ENCODE data around the gene SRPX. TPM values are rescaled to one million over a fixed set of nuclear protein-coding genes. Genes with fewer than 3 reads are reported as not detected.

SRPX gene
- total RNA-seq, 1 donor from 2014 or later = 1.8 TPM

- TF ChIP-seq, protein P1, sequence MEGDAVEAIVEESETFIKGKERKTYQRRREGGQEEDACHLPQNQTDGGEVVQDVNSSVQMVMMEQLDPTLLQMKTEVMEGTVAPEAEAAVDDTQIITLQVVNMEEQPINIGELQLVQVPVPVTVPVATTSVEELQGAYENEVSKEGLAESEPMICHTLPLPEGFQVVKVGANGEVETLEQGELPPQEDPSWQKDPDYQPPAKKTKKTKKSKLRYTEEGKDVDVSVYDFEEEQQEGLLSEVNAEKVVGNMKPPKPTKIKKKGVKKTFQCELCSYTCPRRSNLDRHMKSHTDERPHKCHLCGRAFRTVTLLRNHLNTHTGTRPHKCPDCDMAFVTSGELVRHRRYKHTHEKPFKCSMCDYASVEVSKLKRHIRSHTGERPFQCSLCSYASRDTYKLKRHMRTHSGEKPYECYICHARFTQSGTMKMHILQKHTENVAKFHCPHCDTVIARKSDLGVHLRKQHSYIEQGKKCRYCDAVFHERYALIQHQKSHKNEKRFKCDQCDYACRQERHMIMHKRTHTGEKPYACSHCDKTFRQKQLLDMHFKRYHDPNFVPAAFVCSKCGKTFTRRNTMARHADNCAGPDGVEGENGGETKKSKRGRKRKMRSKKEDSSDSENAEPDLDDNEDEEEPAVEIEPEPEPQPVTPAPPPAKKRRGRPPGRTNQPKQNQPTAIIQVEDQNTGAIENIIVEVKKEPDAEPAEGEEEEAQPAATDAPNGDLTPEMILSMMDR (IDR thresholded peaks at IDR 0.05; ENCODE audit: unreplicated experiment) = no peak
- DNase-seq (ENCODE audit: low spot score, unreplicated experiment) = no peak
Observed at GRCh38 chrX:38232079-38232686, 11.5 kb upstream of the SRPX start.

DNA sequence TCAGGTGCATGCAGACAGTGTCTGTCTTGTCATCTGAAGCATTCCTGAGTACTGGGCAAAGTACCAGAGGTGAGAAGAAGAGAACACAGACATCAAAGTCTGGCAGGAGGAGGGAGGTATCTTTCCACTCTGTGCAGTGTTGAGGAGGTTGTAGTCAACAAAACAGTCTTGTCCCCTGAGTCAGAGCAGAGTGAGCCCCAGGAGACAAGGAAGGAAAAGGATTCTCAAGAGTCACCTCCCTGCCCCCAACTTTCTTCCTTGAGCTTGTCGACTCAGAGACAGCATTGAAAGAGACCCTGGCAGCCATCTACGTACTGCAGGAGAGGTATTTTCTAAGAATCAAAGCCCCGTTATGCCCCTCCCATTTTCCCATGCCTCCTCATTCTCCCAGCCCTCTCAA lies 4.4 kb upstream of the SRPX start:
- Mint-ChIP-seq H3K9me3 (ENCODE audit: low read depth) (peaks cover 11% of the 10 kb centered on the region), H3K27me3 (peaks cover 26% of the 10 kb centered on the region), H3K4me1 (ENCODE audit: low read depth) (no peaks in the 10 kb centered on the region), H3K36me3 (ENCODE audit: insufficient read depth) (no peaks in the 10 kb centered on the region), H3K27ac (no peak overlapping the region), H3K4me3 (ENCODE audit: low read depth) (no peak overlapping the region)
- no peak for DNase-seq (ENCODE audit: low spot score, unreplicated experiment)
- TF ChIP-seq, protein P1 (IDR thresholded peaks at IDR 0.05; ENCODE audit: unreplicated experiment) = no peak

More at GRCh38 chrX:38232079-38232686, 11.5 kb upstream of the SRPX start:
- Mint-ChIP-seq H3K9me3 (ENCODE audit: low read depth) (peaks cover 20% of the 10 kb centered on the region), H3K27ac (no peak overlapping the region), H3K27me3 (no peaks in the 10 kb centered on the region), H3K4me1 (ENCODE audit: low read depth) (no peaks in the 10 kb centered on the region), H3K36me3 (ENCODE audit: insufficient read depth) (no peaks in the 10 kb centered on the region), H3K4me3 (ENCODE audit: low read depth) (no peak overlapping the region)

- DNase-seq (ENCODE audit: low spot score, unreplicated experiment) = no peak
- no peak overlapping the region for H3K27ac Mint-ChIP-seq
- H3K27me3 Mint-ChIP-seq = peaks cover 33% of the 10 kb centered on the region
- no peaks in the 10 kb centered on the region for H3K4me1 Mint-ChIP-seq (ENCODE audit: low read depth)
- peaks cover 11% of the 10 kb centered on the region for H3K9me3 Mint-ChIP-seq (ENCODE audit: low read depth)
- TF ChIP-seq, protein P1 (IDR thresholded peaks at IDR 0.05; ENCODE audit: unreplicated experiment) = no peak
- H3K4me3 Mint-ChIP-seq (ENCODE audit: low read depth) = no peak overlapping the region
- no peaks in the 10 kb centered on the region for H3K36me3 Mint-ChIP-seq (ENCODE audit: insufficient read depth)
Observed at GRCh38 chrX:38224160-38224559, 3.5 kb upstream of the SRPX start.

- Mint-ChIP-seq H3K27me3 (peaks cover 53% of the 10 kb centered on the region), H3K9me3 (ENCODE audit: low read depth) (peaks cover 11% of the 10 kb centered on the region), H3K4me1 (ENCODE audit: low read depth) (no peaks in the 10 kb centered on the region), H3K4me3 (ENCODE audit: low read depth) (peak overlapping the region; percentile 76), H3K27ac (no peak overlapping the region), H3K36me3 (ENCODE audit: insufficient read depth) (no peaks in the 10 kb centered on the region)
- DNase-seq (ENCODE audit: low spot score, unreplicated experiment) = no peak
- TF ChIP-seq, protein P1 (IDR thresholded peaks at IDR 0.05; ENCODE audit: unreplicated experiment) = no peak
Observed at GRCh38 chrX:38221391-38221929, 789 bp upstream of the SRPX start.

DNA sequence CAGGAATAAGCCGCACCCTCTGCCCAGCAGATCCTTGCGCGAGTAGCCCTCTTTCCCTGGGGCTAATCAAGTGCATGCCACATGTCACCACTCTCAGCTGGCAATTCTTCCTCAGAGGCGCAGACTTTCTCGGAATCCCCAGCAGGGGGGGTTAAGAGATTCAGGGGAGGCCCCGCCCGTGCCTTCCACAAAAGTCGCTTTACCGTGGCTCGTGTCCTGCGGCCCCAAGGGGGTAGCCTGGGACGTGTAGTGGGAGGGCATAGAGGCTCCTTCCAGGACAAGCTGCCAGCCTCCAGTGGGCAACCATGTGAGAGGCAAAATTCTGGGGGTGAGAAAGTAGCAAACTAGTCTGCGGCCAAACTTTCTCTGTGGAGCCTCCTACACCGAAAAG lies 652 bp downstream of the SRPX start:
- TF ChIP-seq, protein P1 (IDR thresholded peaks at IDR 0.05; ENCODE audit: unreplicated experiment) = peak; percentile 28
- no peaks in the 10 kb centered on the region for H3K4me1 Mint-ChIP-seq (ENCODE audit: low read depth)
- DNase-seq (ENCODE audit: low spot score, unreplicated experiment) = peak; percentile 14
- peaks cover 11% of the 10 kb centered on the region for H3K9me3 Mint-ChIP-seq (ENCODE audit: low read depth)
- peak overlapping the region; percentile 76 for H3K4me3 Mint-ChIP-seq (ENCODE audit: low read depth)
- H3K27ac Mint-ChIP-seq = no peak overlapping the region
- no peaks in the 10 kb centered on the region for H3K36me3 Mint-ChIP-seq (ENCODE audit: insufficient read depth)
- H3K27me3 Mint-ChIP-seq = peaks cover 53% of the 10 kb centered on the region

All from progenitor cell of endocrine pancreas (in vitro differentiated cells).